ENCODE data around the gene ZRANB1.

Gene ZRANB1

DNA sequence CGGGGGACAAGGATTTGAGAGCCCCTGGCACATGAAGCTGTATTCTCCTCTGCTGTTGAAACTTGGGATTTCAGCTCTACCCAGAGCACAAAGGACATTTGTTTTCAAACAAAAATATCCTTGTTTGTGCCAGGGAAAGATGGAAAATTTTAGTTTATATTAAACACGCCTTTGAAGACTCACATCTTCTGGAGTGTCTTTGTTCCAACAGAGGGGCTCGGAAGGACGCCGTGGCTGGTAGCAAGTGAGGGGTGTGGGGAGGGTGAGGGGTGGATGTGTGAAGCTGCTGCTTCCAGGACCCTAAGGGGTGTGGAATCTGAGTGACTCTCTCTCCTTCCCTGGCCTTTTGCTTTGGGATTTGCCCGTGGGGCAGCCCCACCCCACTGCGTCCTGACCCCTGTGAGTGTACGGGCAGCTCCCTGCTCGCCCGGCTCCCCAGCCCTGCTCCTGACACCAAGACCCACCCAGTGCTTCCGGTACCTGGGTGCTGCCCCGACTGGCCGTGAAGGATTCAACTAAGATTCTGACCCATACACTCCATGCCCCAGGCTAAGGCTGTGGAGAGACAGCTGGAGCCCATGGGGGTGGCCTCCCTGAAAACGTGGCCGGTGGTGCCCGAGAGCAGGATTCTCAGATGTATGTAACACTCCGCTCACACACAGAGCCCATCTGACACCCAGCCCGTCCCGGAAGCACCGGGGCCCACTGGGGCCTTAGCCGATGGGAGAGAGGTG, 59.6 kb downstream of the ZRANB1 start:
- TF ChIP-seq, protein P1, sequence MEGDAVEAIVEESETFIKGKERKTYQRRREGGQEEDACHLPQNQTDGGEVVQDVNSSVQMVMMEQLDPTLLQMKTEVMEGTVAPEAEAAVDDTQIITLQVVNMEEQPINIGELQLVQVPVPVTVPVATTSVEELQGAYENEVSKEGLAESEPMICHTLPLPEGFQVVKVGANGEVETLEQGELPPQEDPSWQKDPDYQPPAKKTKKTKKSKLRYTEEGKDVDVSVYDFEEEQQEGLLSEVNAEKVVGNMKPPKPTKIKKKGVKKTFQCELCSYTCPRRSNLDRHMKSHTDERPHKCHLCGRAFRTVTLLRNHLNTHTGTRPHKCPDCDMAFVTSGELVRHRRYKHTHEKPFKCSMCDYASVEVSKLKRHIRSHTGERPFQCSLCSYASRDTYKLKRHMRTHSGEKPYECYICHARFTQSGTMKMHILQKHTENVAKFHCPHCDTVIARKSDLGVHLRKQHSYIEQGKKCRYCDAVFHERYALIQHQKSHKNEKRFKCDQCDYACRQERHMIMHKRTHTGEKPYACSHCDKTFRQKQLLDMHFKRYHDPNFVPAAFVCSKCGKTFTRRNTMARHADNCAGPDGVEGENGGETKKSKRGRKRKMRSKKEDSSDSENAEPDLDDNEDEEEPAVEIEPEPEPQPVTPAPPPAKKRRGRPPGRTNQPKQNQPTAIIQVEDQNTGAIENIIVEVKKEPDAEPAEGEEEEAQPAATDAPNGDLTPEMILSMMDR (conservative IDR thresholded peaks at IDR 0.05; ENCODE audit: low read depth, low read length) = no peak
- no peak for DNase-seq (ENCODE audit: low read depth)
- no peak overlapping the region for H3K4me3 ChIP-seq (ENCODE audit: low read depth, low read length)

- no peak for DNase-seq (ENCODE audit: low read depth)
- TF ChIP-seq, protein P1 (conservative IDR thresholded peaks at IDR 0.05; ENCODE audit: low read depth, low read length) = no peak
- no peak overlapping the region for H3K4me3 ChIP-seq (ENCODE audit: low read depth, low read length)
Observed at GRCh38 chr10:125002047-125002422, 60.1 kb downstream of the ZRANB1 start.

DNA sequence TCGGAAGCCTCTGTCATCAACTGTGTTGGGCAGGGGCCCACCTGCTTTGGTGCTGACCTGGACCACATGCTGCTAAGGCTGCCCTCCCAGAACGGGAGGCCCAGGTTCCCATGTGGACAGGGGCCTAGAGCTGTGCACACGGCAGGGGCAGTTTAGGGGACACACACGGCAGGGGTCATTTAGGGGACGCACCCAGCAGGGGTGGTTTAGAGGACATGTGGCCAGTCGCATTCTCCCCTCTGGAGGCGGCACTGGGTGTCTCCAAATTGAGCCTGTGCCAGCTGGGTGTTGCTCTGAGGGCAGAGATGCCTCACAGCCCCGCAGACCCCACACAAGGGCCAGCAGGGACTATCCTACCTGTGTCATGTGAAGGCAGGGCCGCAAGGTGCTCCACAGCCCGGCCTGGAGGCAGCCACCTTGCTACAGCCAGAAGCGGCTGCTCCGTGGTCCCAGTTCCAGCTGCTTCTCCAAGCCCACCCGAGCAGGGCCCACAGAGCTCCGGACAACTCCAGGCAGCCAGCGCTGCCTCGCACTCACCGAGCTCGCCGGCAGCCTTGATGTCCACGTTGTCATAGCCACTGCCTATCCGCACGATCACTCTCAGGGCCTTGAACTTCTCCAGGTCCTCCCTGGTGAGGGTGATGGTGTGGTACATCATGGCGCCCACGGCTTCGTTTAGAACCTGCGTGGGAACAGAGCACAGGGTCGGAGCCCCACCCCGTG, 60.7 kb downstream of the ZRANB1 start:
- H3K4me3 ChIP-seq (ENCODE audit: low read depth, low read length) = no peak overlapping the region
- TF ChIP-seq, protein P1 (conservative IDR thresholded peaks at IDR 0.05; ENCODE audit: low read depth, low read length) = no peak
- no peak for DNase-seq (ENCODE audit: low read depth)

DNA sequence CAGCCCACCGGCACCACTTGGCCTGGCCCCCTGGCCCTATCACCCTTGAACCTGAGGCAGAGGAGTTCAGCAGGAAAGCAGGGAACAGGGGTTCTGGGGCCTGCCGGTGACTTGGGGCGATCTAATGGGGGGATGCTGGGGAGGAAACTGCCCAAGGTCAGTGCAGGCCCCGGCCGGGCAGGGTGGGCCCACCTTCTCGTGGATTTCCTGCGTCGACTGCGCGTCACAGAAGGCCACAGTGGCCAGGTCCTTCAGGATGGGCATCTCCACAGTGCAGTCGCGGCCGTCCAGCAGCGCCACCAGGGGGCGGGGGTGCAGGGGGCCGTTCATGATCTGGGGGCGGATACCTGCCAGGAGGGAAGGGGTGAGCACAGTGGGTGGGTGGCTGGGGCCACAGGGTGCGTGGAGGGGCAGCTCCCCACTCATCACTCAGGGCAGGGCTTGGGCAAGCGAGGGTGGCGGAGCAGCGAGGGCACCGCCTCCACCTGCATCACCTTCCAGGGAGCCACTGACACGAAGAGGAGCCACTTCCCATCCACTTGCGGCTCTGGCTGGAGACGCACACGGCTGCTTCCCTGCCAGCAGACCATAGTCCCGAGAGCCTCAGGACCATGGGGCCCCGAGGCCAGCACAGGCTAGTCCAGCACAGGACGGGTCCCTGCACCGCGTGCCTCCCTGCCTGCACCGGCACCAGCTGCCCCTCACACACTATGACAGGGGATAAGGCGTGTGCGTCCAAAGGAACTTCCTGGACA, 61.4 kb downstream of the ZRANB1 start:
- H3K4me3 ChIP-seq (ENCODE audit: low read depth, low read length) = no peak overlapping the region
- TF ChIP-seq, protein P1 (conservative IDR thresholded peaks at IDR 0.05; ENCODE audit: low read depth, low read length) = peak; percentile 12
- DNase-seq (ENCODE audit: low read depth) = no peak

- H3K4me3 ChIP-seq (ENCODE audit: low read depth, low read length) = no peak overlapping the region
- DNase-seq (ENCODE audit: low read depth) = no peak
- TF ChIP-seq, protein P1 (conservative IDR thresholded peaks at IDR 0.05; ENCODE audit: low read depth, low read length) = no peak
Observed at GRCh38 chr10:125003901-125004467, 62.1 kb downstream of the ZRANB1 start.

GRCh38 chr10:125004571-125005311, 62.8 kb downstream of the ZRANB1 start:
- no peak for DNase-seq (ENCODE audit: low read depth)
- TF ChIP-seq, protein P1 (conservative IDR thresholded peaks at IDR 0.05; ENCODE audit: low read depth, low read length) = no peak
- no peak overlapping the region for H3K4me3 ChIP-seq (ENCODE audit: low read depth, low read length)
